ENCODE data around the gene GALR2. TPM values are rescaled to one million over a fixed set of nuclear protein-coding genes. Genes with fewer than 3 reads are reported as not detected.
A peak's percentile ranks its signal among the peaks of the same experiment; 100 is the strongest.

The GALR2 gene
- total RNA-seq, 2 donors from 2014 or later, result not detected

DNA sequence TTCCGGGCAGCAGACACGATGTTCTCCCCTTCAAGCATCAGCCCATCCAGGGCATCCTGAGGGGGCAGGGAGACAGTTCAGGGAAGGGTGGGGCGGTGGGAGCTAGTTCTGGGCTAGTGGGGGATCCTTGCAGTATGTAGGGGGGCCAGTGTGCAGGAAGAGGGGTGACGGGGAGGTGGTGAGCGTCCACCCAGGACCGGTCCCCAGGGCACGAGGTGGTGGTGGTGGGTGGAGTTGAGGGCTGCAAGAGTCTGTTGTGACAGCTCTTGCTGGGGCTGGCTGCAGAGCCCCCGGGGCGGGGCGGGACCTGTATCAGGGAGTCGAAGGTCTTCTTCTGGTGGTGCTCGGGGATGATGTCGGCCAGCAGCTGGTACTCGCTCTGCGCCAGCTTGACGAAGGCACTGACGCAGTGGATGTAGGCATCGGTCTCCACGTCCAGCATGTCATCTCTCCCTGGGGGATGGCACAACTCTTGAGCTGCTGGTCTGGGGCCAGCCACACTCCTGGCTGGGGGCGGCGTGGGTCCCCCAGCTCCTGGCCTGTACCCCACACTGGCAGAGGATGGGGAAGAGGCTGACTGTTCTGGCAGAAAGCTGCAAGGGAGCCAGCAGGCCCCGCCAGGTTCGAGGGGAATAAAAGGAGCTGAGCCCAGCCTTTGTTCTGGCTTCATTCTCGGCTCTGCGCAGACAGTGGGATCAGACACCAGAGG, 14.4 kb downstream of the GALR2 start:
- intact Hi-C loops (cut with DNase I, micrococcal nuclease), result no loop called here
- DNase-seq (no peak), ATAC-seq (no peak)

DNA sequence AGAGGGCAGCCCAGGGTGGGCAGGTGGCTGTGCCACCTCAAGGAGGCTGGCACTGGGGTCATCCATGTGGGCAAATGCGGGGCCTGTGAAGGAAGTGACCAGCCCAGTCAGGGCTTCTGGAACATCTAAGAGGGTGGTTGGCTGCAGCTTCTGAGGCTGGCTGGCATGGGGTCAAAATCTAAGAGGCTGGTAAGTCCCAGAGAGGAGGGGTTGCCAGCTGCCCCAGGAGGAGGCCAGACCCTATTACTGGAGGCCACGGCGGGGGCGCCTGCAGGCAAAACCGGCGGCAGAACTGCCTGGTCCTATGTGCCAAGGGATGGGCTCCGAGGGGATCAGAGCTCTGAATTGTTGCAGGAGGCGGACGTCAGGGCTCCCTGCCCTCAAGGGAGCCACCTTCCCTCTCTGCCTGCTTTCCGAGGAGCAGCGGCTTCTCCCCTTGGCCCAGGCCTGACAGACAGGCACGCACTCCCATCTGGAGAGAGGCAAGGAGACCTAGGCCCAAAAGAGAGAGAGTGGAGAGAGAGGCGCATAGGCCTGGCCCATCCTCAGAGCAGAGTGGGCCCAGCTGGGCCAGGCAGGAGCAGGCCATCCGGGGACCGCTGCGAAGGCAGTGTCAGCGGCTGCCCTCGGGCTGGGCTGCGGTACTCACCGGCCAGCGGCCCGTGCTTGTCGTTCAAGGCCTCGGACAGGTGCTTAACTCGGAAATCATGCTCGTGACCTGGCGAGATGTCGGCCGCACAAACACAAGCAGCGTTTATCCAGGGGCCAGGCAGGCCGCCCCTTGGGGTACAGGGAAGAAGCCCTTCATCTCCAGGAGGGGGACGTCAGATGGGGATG, 15.3 kb downstream of the GALR2 start:
- ATAC-seq (no peak), DNase-seq (no peak)
- intact Hi-C loops (cut with DNase I, micrococcal nuclease), result no loop called here

DNA sequence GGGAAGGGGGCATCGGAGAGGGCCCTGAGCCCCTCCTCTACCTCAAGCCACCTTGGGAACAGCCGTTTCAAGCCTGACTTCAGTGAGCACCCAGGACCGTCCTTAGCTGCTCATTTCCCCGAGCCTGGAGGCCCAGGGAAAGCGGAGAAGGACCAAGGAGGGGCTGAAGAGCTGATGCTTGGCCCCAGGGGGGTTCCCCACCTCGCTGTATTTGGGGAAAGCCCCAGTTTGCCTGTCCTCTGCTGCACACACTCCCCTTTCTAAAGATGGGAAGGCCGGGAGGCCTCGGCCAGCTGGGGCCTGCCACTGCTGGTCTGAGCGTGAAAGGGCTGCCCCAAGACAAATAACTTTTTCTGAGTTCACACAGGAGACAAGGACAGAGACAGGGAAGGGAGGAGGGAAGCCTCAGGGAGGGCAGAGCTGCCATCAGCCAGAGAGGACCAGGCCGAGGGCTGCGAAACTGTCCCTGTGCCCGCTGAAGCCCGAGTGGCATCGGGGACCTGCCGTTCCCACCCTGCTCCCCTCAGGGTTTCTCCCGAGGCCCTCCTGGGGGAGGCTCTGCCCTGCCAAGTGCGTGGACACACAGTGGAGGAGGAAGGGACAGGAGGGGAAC, 16.0 kb downstream of the GALR2 start:
- DNase-seq (no peak), ATAC-seq (no peak)
- intact Hi-C loops (cut with DNase I, micrococcal nuclease), result no loop called here

DNA sequence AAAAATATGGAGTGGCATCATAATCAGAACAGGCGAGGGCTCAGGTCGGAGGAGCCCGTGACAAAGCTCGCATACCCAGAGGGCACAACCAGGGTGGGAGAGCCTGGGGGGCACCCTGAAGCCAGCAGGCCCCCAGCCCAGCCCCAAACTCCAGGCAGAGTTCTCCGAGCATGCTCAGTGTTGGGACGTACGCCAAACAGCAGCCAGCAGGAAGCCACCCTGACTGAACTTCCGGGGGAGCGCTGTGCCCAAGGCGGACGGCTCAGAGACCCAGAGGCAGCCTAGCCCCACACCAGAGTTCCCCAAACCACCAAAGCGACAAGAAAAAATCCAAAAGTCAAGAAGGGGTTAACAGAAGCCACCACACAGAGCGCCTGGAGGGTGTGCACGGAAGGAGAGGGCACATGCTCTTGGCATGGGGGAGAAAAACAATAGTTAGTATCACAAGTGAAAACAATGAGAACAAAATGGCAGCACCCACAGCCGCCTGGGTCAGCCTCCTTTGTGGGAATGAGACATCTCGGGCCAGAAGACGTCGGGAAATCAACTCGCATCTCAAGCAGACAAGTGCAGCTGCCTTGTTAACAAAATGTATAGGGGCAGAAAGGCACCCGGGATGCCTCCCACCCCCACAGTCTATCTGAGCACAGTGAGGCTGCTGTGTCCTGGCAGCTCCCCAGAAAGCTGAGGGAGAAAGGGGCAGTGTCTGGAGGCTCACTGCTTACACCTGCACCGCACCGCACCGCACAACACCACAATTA, 17.1 kb downstream of the GALR2 start:
- no peak for ATAC-seq
- intact Hi-C loops (cut with DNase I, micrococcal nuclease), result no loop called here
- DNase-seq, result no peak

DNA sequence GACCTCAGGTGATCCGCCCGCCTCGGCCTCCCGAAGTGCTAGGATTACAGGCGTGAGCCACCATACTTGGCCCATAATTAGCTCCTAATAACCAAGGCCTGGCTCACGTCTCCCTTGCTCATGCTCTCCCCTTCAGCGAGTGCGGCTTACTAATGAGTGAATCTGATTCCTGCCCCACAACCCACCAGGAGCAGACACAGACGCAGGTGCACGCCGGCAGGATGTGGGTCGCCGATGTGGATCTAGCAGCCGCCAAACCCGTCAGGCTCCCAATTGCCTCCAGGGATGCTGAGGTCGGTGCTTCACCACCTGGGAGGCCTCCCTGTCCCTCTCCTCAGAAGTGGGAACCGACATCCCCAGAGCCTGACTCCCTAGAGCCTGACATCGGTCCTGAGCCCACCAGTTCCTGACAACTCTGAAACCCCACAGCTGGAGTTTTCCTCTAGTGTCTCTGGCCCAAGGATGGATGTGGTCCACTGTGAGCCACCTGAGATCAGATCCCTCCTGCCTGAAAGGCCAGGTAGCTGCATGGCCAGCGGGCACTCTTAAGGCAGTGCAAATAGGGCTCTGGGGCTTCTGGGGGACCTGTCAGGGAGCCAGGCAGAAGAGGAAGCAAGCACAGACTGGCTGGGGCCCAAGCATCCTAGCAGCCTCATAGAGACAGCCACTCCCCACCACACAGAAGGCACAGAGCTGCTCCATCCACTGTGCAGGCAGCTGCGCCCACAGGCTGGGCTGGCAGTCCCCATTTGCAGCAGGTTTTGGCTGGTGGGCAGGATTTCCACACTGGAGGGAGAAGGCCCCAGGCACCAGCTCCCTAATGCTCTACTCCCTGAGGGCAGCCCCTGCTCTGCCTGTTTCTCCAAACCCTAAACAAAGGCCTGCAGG, 18.2 kb downstream of the GALR2 start:
- intact Hi-C loops (cut with DNase I, micrococcal nuclease), result no loop called here
- ATAC-seq (no peak), DNase-seq (no peak)

DNA sequence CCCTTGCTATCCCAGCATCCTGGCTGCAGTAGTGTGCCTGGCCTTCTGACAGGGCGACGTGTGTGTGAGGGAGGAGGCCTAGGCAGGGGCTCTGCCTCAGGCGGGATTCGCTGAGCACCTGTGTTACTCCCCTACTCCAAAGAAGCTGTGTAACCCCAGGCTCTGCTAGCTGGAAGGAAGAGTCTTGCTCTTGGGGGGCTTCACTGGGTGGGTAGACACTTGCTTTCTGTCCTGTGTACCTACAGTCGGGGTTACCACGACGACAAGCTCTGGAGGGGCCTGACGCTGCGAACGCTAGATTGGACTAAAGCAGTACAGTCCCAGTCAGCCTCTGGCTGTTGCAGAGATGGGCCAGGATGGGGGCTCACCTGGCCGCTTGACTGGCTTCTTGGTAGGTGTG, 19.5 kb downstream of the GALR2 start:
- ATAC-seq (no peak), DNase-seq (peak in 1 of 2 donors; percentile 11)
- intact Hi-C loops (cut with DNase I, micrococcal nuclease), result no loop called here

DNA sequence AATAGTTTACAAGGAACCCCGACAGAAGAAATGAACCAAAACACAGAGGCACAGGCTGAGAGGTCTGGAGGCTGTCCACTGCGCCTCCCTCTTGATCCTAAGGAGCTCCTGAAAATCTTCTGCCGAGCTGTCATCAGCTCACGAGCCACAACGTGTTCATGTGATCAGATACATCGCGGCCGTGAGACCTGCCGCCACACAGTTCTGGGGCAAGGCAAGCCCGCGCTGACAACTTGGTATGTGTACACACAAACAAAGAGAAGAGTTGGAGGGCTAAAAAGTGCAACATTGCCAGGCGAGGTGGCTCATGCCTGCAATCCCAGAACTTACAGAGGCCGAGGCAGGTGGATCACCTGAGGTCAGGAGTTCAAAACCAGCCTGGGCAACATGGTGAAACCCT, 21.4 kb downstream of the GALR2 start:
- intact Hi-C loops (cut with DNase I, micrococcal nuclease), result no loop called here
- DNase-seq (no peak), ATAC-seq (no peak)

DNA sequence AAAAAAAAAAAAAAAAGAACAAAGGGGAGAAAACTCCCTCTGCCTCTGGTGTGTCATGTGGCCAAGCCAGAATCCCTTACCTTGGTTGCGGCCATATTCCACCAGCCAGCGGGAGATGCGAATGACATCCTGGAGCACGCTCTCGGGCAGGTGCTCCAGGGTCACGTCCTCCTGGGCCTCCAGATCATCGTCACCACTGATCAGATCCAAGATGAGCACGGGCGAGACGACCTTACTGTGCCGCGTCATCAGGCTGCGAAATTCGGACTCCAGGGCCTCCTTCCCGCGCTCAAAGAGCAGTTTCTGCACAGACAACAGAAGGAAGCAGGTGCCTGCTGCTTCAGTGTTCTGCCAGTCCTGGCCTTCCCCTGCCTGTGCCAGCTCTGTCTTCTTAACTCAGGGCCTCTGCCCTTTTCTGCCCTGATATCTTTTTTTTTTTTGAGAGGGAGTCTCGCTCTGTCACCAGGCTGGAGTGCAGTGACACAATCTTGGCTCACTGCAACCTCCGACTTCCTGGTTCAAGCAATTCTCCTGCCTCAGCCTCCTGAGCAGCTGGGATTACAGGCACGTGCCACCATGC, 23.2 kb downstream of the GALR2 start:
- no peak for ATAC-seq
- intact Hi-C loops (cut with DNase I, micrococcal nuclease), result no loop called here
- DNase-seq, result no peak

DNA sequence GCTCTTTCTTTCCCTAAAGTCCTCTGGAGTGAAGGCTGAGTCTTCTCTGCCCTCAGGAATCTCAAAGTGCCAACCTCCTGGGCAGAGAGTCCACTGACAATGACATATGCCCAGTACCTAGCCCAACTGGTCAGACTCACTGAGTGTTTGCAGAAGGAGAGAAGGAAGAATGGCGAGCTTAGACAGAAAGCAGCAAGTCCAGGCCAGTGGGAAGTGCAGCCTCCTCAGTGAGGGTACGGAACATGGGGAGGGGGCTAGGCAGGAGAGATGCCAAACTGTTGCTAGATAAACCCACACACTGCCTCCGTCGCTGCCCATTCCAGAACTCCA, 28.3 kb downstream of the GALR2 start:
- intact Hi-C loops (cut with DNase I, micrococcal nuclease), result no loop called here
- ATAC-seq (peak; percentile 22), DNase-seq (no peak)

DNA sequence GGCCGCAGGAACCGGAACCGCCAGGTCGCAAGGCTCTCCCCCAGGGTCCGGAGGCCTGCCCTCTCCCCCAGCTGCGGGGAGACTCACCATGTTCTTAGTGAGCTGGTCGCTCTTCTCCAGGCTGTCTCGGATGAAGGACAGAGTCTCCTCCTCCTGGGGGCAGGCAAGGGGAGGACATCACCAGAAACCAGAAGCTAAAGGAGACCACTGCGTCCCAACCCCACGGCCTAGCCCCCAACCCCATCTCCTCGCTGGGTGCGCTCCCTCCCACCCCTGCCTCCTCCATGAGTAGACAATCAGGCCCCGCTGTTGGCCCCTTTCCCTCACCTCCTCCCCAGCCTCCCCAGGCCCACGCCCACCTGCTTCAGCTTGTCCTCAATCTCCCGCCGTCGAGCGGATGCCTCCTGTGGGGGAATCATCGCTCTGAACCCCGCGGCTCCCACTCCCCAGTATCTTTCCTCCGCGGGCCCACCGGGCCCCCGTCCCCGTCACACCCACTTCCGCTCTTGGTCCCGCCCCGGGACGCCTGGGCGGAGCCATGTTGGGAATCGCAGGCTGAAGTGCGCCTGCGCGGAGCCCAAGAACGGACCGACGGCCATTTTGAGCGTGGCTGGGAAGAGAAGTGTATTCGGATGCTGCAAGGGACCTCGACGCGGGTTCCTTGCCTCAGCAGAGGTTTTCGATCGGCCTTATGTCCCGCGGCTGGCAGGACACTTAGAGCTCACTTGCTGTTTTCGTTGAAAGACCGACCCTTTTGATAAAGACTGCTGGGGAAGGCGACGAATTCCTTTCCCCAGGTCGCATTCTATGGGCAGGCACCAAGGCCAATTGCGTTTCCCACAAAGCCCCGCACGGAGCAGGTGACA, 28.9 kb downstream of the GALR2 start, which contains the start of gene EXOC7:
TSS of gene EXOC7 (minus strand) at position 514 of the 866 bp plus-strand sequence. CDS start at position 419, 95 bp downstream.
- ATAC-seq, result peak; percentile 90
- intact Hi-C loops (cut with DNase I, micrococcal nuclease), result no loop called here
- peak; percentile 88 to 93 for DNase-seq

DNA sequence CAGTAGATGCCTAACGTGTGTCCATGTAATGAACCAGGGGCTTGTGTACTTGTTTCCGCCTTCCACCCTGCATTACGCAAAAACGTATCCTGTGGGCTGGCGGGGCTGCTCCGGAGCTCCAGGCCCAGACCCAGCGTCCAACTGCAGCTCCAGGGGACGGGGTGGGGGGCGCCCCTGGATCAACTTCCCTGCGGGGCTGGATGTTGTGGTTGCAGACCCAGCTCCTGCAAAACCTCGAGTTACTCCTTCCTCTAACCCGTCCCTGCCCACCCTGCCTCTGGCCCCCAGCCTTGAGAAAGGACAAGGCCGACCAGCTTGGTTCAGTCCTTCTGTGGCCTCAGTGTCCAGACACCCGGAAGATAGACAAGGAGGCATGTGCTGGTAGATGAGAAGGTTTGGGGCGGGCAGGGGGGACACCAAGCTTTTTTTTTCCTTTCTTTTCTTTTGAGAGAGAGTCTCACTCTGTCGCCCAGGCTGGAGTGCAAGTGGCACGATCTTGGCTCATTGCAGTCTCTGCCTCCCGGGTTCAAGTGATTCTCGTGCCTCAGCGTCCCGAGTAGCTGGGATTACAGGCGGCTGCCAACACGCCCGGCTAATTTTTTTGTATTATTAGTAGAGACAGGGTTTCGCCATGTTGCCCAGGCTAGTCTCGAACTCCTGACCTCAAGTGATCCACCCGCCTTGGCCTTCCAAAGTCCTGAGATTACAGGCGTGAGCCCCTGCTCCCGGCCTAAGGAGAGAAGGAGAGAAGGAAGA, 29.7 kb downstream of the GALR2 start:
- intact Hi-C loops (cut with DNase I, micrococcal nuclease), result no loop called here
- ATAC-seq (no peak), DNase-seq (no peak)

DNA sequence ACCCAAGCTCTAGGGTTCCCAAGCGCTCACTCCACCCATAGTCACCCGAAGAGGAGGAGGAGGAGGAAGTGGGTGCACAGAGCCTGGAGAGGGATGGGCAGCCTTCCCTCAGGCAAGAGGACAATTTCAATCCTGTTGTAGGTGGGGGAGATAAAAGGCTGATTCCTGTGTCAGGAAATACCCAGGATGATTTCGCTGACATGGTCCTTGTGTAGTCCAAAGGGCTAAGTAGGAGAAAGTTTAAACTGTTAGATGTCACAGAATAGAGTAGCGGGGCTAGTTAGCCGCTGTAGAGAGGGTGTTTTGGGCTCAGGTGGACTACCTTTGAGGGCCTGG, 30.3 kb downstream of the GALR2 start:
- intact Hi-C loops (cut with DNase I, micrococcal nuclease), result no loop called here
- ATAC-seq, result no peak
- no peak for DNase-seq

DNA sequence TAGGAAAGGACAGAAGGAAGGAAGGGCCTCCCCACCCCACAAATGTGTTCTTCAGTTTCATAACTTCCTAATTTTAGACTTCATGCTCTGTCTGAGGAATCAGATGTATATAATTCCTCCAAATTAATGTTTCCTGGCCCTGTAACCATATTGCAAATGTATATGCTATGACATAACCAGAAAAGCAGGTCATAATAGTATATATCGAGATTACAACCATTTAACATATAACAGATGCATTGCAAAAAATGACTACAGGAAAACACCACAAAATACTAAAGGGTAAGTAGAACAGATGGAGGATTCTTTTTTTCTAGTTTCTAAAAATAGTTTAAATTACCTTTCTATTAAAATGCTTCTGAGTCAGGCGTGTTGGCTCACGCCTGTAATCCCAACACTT, 32.1 kb downstream of the GALR2 start:
- ATAC-seq (no peak), DNase-seq (no peak)
- intact Hi-C loops (cut with DNase I, micrococcal nuclease), result no loop called here

DNA sequence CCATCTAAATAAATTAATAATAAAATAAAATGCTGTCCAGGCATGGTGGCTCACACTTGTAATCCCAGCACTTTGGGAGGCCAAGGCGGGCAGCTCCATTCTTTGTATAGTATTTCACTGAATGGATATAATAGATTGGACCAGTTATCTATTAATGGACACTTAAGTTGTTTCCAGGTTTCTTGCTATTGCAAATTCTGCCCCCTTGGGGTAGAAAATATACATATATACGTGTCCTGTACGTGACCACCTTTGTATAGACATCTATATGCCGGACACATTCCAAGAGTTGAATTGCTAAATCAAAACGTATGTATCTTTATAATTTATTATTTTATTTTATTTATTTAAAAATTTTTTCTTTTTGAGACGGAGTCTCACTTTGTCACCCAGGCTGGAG, 32.9 kb downstream of the GALR2 start:
- intact Hi-C loops (cut with DNase I, micrococcal nuclease), result no loop called here
- no peak for DNase-seq
- ATAC-seq, result no peak

DNA sequence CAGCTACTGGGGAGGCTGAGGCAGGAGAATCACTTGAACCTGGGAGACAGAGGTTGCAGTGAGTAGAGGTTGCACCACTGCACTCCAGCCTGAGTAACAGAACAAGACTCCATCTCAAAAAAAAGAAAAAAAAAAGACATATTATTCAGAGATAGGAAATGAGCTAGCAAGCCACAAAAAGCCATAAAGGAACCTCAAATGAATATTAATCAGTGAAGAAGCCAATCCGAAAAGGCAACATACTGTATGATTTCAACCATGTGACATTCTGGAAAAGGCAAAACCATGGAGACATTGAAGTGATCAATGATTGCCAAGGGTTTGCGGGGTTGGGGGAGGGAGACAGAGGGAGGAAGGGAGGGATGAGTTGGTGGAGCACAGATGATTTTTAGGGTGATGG, 37.4 kb downstream of the GALR2 start:
- intact Hi-C loops (cut with DNase I, micrococcal nuclease), result loop anchor here in 1 of 2 donors (10.0 kb wide), 1 partner anchor 283 kb away; no protein-coding TSS in a partner anchor
- ATAC-seq, result no peak
- no peak for DNase-seq

DNA sequence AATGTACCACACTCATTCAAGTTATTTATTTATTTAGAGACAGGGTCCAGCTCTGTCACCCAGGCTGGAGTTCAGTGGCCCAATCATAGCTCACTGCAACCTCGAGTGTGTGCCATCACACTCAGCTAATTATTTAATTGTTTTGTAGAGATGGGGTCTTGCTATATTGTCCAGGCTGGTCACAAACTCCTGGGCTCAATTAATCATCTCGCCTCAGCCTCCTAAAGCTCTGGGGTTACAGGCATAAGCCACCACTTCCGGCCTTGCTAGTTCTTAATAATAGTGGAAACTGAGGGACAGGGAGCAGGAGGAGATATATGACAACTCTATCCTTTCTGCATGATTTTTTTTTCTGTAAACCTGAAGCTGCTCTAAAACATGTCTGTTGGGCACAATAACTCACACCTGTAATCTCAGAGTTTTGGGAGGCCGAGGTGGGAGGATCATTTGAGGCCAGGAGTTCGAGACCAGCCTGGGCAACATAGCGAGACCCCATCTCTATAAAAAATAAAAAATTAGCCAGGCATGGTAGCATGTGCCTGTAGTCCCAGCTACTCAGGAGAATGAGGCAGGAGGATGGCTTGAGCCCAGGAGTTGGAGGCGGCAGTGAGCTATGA, 40.7 kb downstream of the GALR2 start:
- intact Hi-C loops (cut with DNase I, micrococcal nuclease), result loop anchor here in 1 of 2 donors (10.0 kb wide), 1 partner anchor 280 kb away; no protein-coding TSS in a partner anchor
- no peak for DNase-seq
- ATAC-seq, result no peak
